ENCODE results near the gene TBX1.
"Not testable (repeated sequence)": the region's sequence is repeated elsewhere in the genome, so short reads cannot be mapped to it uniquely, and the experiment has no call there.

TBX1 gene

DNA sequence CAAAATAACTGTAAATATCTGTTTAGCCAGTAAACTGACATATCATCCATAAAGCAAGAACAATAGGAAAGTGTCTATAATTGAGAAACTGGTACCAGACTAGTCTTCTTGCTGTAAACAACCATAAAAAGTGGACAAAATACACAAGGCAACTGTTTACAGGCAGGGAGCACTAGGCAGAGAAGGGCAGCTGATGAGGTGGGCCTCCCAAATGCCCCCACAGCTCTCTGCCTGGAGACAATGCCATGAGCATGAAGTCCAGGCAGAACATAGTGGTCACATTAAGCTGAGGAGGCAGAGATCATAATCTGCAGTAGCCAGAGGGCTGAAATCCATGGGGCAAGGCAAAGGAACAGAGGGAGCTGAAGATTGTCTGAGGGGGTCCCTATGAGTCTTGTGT, 30.7 kb downstream of the TBX1 start:
- H3K4me3 ChIP-seq (ENCODE audit: extremely low read depth, insufficient read depth, low read length, poor library complexity, severe bottlenecking) = no peak overlapping the region
- no peaks in the 10 kb centered on the region for H3K4me1 ChIP-seq (ENCODE audit: control insufficient read depth, insufficient read depth, low read length, poor library complexity, severe bottlenecking)
- no peak overlapping the region for H3K27ac ChIP-seq (ENCODE audit: low read depth, low read length, severe bottlenecking)
- H3K36me3 ChIP-seq (ENCODE audit: control insufficient read depth, insufficient read depth, low read length) = peaks cover 3% of the 10 kb centered on the region
- no peaks in the 10 kb centered on the region for H3K9me3 ChIP-seq (ENCODE audit: control insufficient read depth, low read length)

DNA sequence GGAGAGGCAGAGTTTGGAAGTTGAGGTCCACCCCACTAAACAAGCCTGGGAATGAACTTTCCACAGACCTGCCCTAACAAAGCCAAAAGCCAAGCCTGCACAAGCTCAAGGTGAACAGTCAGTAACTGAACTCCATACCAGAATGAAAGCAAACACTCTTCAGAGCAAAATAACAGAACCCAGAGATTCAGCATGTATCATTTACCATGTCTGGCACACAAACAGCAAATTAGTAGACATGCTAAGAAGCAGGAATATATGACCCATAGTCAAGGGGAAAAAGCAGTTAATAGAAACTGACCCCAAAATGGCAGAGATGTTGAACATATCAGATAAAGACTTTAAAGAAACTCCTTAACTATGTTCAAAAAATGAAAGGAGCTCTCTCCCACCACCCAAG, 31.3 kb downstream of the TBX1 start:
- Histone ChIP-seq H3K27ac (ENCODE audit: low read depth, low read length, severe bottlenecking) (no peak overlapping the region), H3K36me3 (ENCODE audit: control insufficient read depth, insufficient read depth, low read length) (peaks cover 3% of the 10 kb centered on the region), H3K4me1 (ENCODE audit: control insufficient read depth, insufficient read depth, low read length, poor library complexity, severe bottlenecking) (no peaks in the 10 kb centered on the region), H3K4me3 (ENCODE audit: extremely low read depth, insufficient read depth, low read length, poor library complexity, severe bottlenecking) (no peak overlapping the region), H3K9me3 (ENCODE audit: control insufficient read depth, low read length) (no peaks in the 10 kb centered on the region)

GRCh38 chr22:19792383-19792896, 31.9 kb downstream of the TBX1 start:
- not testable (repeated sequence) for H3K36me3 ChIP-seq (ENCODE audit: control insufficient read depth, insufficient read depth, low read length); H3K4me1 ChIP-seq (ENCODE audit: control insufficient read depth, insufficient read depth, low read length, poor library complexity, severe bottlenecking); H3K9me3 ChIP-seq (ENCODE audit: control insufficient read depth, low read length); H3K4me3 ChIP-seq (ENCODE audit: extremely low read depth, insufficient read depth, low read length, poor library complexity, severe bottlenecking); H3K27ac ChIP-seq (ENCODE audit: low read depth, low read length, severe bottlenecking)
- 93 to 95% methylated on average over 12 to 13 of the region's 13 CpGs for WGBS, 2 experiments (ENCODE audit: insufficient coverage in 2 of 2)

DNA sequence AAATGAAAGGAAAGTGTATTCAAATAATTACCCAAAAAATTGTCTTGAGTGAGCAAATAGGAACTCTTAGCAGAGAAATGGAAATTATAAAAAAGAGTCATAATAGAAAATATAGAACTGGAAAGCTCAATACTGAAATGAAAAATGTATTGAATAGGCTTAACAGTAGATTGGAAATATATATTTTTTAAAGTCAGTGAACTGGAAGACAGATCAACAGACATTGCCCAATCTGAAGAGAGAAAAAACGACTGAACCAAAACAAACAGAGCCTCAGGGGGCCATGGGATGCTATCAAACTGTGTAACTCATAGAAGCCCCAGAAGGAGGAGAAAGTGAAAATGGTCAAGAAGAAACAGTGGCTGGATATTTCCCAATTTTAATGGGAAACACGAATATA, 32.6 kb downstream of the TBX1 start:
- Histone ChIP-seq H3K27ac (ENCODE audit: low read depth, low read length, severe bottlenecking) (no peak overlapping the region), H3K36me3 (ENCODE audit: control insufficient read depth, insufficient read depth, low read length) (peaks cover 3% of the 10 kb centered on the region), H3K4me1 (ENCODE audit: control insufficient read depth, insufficient read depth, low read length, poor library complexity, severe bottlenecking) (peaks cover 2% of the 10 kb centered on the region), H3K9me3 (ENCODE audit: control insufficient read depth, low read length) (no peaks in the 10 kb centered on the region), H3K4me3 (ENCODE audit: extremely low read depth, insufficient read depth, low read length, poor library complexity, severe bottlenecking) (no peak overlapping the region)
- WGBS, 2 experiments (ENCODE audit: insufficient coverage in 2 of 2) = 72 to 83% methylated on average over 1 to 2 of the region's 2 CpGs

- no peak overlapping the region for H3K27ac ChIP-seq (ENCODE audit: low read depth, low read length, severe bottlenecking)
- no peak overlapping the region for H3K4me3 ChIP-seq (ENCODE audit: extremely low read depth, insufficient read depth, low read length, poor library complexity, severe bottlenecking)
- H3K36me3 ChIP-seq (ENCODE audit: control insufficient read depth, insufficient read depth, low read length) = peaks cover 3% of the 10 kb centered on the region
- H3K9me3 ChIP-seq (ENCODE audit: control insufficient read depth, low read length) = no peaks in the 10 kb centered on the region
- H3K4me1 ChIP-seq (ENCODE audit: control insufficient read depth, insufficient read depth, low read length, poor library complexity, severe bottlenecking) = peaks cover 2% of the 10 kb centered on the region
- WGBS, 2 experiments (ENCODE audit: insufficient coverage in 2 of 2) = 83 to 100% methylated on average over 1 of the region's 2 CpGs
Observed at GRCh38 chr22:19793661-19794310, 33.2 kb downstream of the TBX1 start.

DNA sequence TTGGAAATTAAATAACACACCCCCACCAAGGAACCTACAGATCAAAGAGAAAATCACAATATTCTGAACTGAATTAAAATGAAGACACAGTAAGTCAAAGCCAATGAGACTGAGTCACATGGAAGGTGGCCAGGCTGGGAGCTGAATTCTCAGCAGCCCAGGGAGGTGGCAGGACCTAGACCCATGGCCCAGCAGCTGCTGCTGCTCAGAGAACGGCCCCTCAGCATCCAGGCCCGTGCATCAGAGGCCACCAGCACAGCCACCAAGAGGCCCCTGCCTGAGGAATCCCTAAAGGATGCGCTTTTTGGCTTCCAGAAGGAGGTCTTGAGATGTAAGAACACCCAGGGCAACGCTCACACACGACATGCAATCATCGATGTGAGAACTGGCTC, 35.0 kb downstream of the TBX1 start:
- no peaks in the 10 kb centered on the region for H3K36me3 ChIP-seq (ENCODE audit: control insufficient read depth, insufficient read depth, low read length)
- H3K27ac ChIP-seq (ENCODE audit: low read depth, low read length, severe bottlenecking) = no peak overlapping the region
- H3K9me3 ChIP-seq (ENCODE audit: control insufficient read depth, low read length) = no peaks in the 10 kb centered on the region
- H3K4me3 ChIP-seq (ENCODE audit: extremely low read depth, insufficient read depth, low read length, poor library complexity, severe bottlenecking) = no peak overlapping the region
- WGBS, 2 experiments (ENCODE audit: insufficient coverage in 2 of 2) = 86 to 93% methylated on average over 5 to 6 of the region's 6 CpGs
- peaks cover 5% of the 10 kb centered on the region for H3K4me1 ChIP-seq (ENCODE audit: control insufficient read depth, insufficient read depth, low read length, poor library complexity, severe bottlenecking)

GRCh38 chr22:19796160-19796559, 35.6 kb downstream of the TBX1 start:
- no peaks in the 10 kb centered on the region for H3K9me3 ChIP-seq (ENCODE audit: control insufficient read depth, low read length)
- H3K4me3 ChIP-seq (ENCODE audit: extremely low read depth, insufficient read depth, low read length, poor library complexity, severe bottlenecking) = no peak overlapping the region
- H3K36me3 ChIP-seq (ENCODE audit: control insufficient read depth, insufficient read depth, low read length) = no peaks in the 10 kb centered on the region
- H3K27ac ChIP-seq (ENCODE audit: low read depth, low read length, severe bottlenecking) = no peak overlapping the region
- peaks cover 5% of the 10 kb centered on the region for H3K4me1 ChIP-seq (ENCODE audit: control insufficient read depth, insufficient read depth, low read length, poor library complexity, severe bottlenecking)
- 86 to 92% methylated on average over 2 to 4 of the region's 7 CpGs for WGBS, 2 experiments (ENCODE audit: insufficient coverage in 2 of 2)

DNA sequence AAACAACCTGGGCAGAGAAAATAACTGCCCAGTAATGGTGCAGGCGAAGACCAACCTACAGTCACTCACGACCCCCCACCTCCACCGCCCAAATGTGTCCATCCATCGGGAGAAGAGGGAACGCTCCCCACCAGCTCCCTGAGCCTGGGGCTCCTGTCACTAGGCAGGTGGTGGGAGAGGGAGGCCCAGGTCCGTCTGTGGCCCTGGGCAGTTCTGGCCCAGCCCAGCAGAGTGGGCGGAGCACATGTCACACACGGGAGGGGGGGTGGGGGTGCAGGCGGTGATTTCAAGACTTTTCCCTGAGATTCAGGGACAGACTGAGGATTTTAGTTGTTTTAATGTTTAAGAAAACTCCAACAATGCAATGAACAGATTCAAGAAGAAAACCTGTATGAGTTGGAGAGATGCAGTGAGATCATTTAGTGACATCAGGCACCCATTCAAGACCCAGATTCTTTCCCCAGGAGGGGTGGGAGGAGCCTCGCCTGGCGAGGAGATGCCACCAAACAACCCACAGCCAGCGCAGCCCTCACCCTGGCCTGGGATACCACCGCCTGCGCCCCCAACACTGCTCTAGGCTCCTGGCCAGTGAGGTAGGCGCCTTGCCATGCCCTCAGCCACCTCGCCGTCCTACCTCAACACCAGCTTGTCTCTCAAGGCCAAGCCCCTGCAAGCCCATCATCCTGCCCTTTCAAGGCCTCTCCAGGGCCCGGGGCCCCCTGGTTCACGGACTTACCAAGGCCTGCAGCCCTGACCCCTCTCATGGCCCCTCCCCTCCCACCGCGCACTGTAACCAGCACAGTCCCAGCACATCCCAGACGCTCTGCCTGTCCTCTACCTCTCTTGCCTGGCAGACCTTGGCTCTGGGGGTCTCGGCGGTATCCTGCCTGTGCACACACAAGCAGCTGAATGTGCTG, 36.8 kb downstream of the TBX1 start:
- Histone ChIP-seq H3K9me3 (ENCODE audit: control insufficient read depth, low read length) (no peaks in the 10 kb centered on the region), H3K4me3 (ENCODE audit: extremely low read depth, insufficient read depth, low read length, poor library complexity, severe bottlenecking) (no peak overlapping the region), H3K27ac (ENCODE audit: low read depth, low read length, severe bottlenecking) (no peak overlapping the region), H3K36me3 (ENCODE audit: control insufficient read depth, insufficient read depth, low read length) (no peaks in the 10 kb centered on the region), H3K4me1 (ENCODE audit: control insufficient read depth, insufficient read depth, low read length, poor library complexity, severe bottlenecking) (peaks cover 5% of the 10 kb centered on the region)
- 75 to 77% methylated on average over 13 to 16 of the region's 24 CpGs for WGBS, 2 experiments (ENCODE audit: insufficient coverage in 2 of 2)

DNA sequence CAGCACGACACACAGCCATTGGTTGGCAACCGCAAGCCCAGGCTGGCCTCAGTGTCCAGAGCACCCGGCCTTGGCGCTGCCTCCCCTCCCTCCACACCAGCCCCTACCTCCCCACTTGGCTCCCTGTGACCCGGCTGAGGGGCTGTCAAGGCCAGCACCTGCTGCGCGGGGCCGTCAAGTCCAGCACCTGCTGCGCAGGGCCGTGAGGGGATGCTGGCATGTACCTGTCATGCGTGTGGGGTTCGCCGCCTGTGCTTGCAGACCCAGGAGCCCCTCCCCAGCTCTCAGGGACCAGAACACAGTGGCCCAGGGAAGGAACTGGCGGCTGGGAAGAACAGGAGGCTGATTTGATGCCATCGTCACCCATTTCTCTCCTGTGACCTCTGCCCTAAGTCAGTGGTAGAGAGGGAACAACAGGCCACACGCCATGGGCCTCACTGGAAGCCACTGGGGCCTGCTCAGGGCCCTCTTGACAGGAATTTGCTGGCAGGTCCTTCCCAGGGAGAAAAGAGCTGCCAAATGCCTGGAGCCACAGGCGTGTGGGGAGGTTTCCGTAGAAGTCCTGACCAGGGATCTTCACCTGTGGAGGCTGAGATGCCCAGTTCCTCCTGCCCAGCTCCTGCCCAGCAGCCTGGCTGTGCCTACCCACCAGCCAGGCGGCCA, 37.6 kb downstream of the TBX1 start:
- 93 to 96% methylated on average over 15 to 17 of the region's 19 CpGs for WGBS, 2 experiments (ENCODE audit: insufficient coverage in 2 of 2)
- H3K4me3 ChIP-seq (ENCODE audit: extremely low read depth, insufficient read depth, low read length, poor library complexity, severe bottlenecking) = no peak overlapping the region
- no peaks in the 10 kb centered on the region for H3K9me3 ChIP-seq (ENCODE audit: control insufficient read depth, low read length)
- no peak overlapping the region for H3K27ac ChIP-seq (ENCODE audit: low read depth, low read length, severe bottlenecking)
- peaks cover 5% of the 10 kb centered on the region for H3K4me1 ChIP-seq (ENCODE audit: control insufficient read depth, insufficient read depth, low read length, poor library complexity, severe bottlenecking)
- no peaks in the 10 kb centered on the region for H3K36me3 ChIP-seq (ENCODE audit: control insufficient read depth, insufficient read depth, low read length)

DNA sequence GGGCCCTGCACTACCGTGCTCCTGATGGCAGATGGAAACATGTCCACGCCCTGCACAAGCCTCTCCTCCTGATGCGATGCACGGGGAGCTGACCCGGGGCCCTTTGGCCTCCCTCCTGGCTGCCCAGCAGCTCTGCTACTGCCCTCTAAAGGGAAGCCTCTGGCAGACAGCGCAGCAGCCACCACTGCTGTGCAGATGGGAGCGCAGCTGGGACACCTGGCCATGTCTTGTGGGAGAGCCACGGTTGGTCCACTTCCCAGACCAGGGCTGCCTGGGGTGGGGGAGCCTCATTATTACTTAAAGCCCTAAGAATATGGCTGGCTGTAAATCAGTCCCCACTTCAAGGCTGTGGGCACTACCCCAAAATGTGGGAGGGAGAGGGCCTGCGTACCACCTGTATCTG, 38.3 kb downstream of the TBX1 start:
- Histone ChIP-seq H3K27ac (ENCODE audit: low read depth, low read length, severe bottlenecking) (no peak overlapping the region), H3K4me1 (ENCODE audit: control insufficient read depth, insufficient read depth, low read length, poor library complexity, severe bottlenecking) (peaks cover 5% of the 10 kb centered on the region), H3K9me3 (ENCODE audit: control insufficient read depth, low read length) (no peaks in the 10 kb centered on the region), H3K4me3 (ENCODE audit: extremely low read depth, insufficient read depth, low read length, poor library complexity, severe bottlenecking) (no peak overlapping the region), H3K36me3 (ENCODE audit: control insufficient read depth, insufficient read depth, low read length) (no peaks in the 10 kb centered on the region)
- 93% methylated on average over 5 to 9 of the region's 9 CpGs for WGBS, 2 experiments (ENCODE audit: insufficient coverage in 2 of 2)

Data from mesodermal cell (in vitro differentiated cells).